ENCODE measurements around the gene NOTCH4. TPM values are rescaled to one million over a fixed set of nuclear protein-coding genes. Genes with fewer than 3 reads are reported as not detected.

The NOTCH4 gene
- total and polyA plus RNA-seq, 2 of the 4 experiments (the other 2 are of a cell fraction) = 0.96 to 1.3 TPM

- POLR2A ChIA-PET (ENCODE audit: unreplicated experiment) = interaction anchor here (0.6 to 1.4 kb wide), 5 partner anchors 9 to 495 kb away, joined by 3 to 5 read pairs (median 3); no protein-coding TSS in a partner anchor
- Histone ChIP-seq H2AK5ac (ENCODE audit: low read depth, low read length) (peak overlapping the region; percentile 94), H3K9ac (ENCODE audit: low read depth, low read length) (peak overlapping the region; percentile 70), H4K5ac (ENCODE audit: low read depth, low read length) (peak overlapping the region; percentile 77), H3K4me1 (ENCODE audit: control insufficient read depth, insufficient read depth, low read length) (peaks cover 5% of the 10 kb centered on the region), H3K18ac (ENCODE audit: low read depth, low read length) (peak overlapping the region; percentile 70), H2AK9ac (replicated peaks; ENCODE audit: low read depth, low read length, poor library complexity) (peak overlapping the region; percentile 87), H3K36me3 (ENCODE audit: control insufficient read depth, insufficient read depth, low read length) (peaks cover 4% of the 10 kb centered on the region; the same call in 1 of the 2 replicates), H3K4ac (ENCODE audit: low read depth, low read length) (peak overlapping the region; percentile 92), H3K9me3 (ENCODE audit: control insufficient read depth, insufficient read depth, low read length) (no peaks in the 10 kb centered on the region), H3K79me1 (ENCODE audit: low read depth in 1 of 2, low read length in 2 of 2) (peaks cover 35 to 57% of the 10 kb centered on the region in 2 experiments), H4K8ac (ENCODE audit: low read depth in 2 of 2, low read length in 2 of 2) (peak overlapping the region; percentile 55 to 89), H2BK5ac (ENCODE audit: low read depth, low read length, poor library complexity, severe bottlenecking) (peak overlapping the region; percentile 90), H3K23ac (ENCODE audit: low read depth, low read length) (peak overlapping the region; percentile 88), H3K27me3 (ENCODE audit: control insufficient read depth, insufficient read depth, low read length) (no peaks in the 10 kb centered on the region), H3K14ac (replicated peaks; ENCODE audit: low read depth, low read length) (peak overlapping the region; percentile 82), H3K4me3 (ENCODE audit: insufficient read depth, low read depth, low read length) (peak overlapping the region; percentile 45), H2AFZ (replicated peaks; ENCODE audit: low read length, poor library complexity) (peak overlapping the region; percentile 84), H4K91ac (ENCODE audit: insufficient read depth, low read depth, low read length) (peak overlapping the region; percentile 82), H2BK20ac (ENCODE audit: low read depth, low read length) (peak overlapping the region; percentile 9; the same call in 1 of the 2 replicates), H3K4me2 (ENCODE audit: low read depth, low read length) (peak overlapping the region; percentile 80), H2BK15ac (ENCODE audit: low read depth, low read length) (peak overlapping the region; percentile 35; the same call in 2 of the 3 replicates), H3K56ac (ENCODE audit: extremely low read depth, insufficient read depth, low read length) (peak overlapping the region; percentile 91), H3K27ac (ENCODE audit: insufficient read depth, low read length) (peak overlapping the region; percentile 74), H2BK120ac (ENCODE audit: low read depth, low read length) (peak overlapping the region; percentile 65), H3K9me1 (ENCODE audit: insufficient read depth, low read length) (peaks cover 30% of the 10 kb centered on the region), H4K20me1 (ENCODE audit: insufficient read depth, low read length) (peaks cover 3% of the 10 kb centered on the region; the same call in 1 of the 2 replicates)
- DNase-seq (peak; percentile 75), ATAC-seq (ENCODE audit: low read depth) (peak; percentile 0; the same call in 1 of the 2 replicates)
- in situ Hi-C loops (cut with MboI; ENCODE audit: low sequenced_read_pairs) = loop anchor here (10.0 to 25.0 kb wide), 2 partner anchors 202 to 786 kb away; partner anchors contain the start of genes BRD2, DXO and HLA-DMA
- intact Hi-C loops (cut with micrococcal nuclease) = loop anchor here (1.0 to 5.0 kb wide), 3 partner anchors 24 to 59 kb away; no protein-coding TSS in a partner anchor
- 8% methylated on average over 2 of the region's 5 CpGs; no CpG with 5 or more reads in 1 of the 2 experiments for WGBS, 2 experiments (ENCODE audit: extremely low coverage in 2 of 2, insufficient read length in 1 of 2)
- CTCF ChIA-PET = no interaction called here
- dilution Hi-C loops (cut with HindIII; ENCODE audit: low sequenced_read_pairs, unreplicated experiment) = no loop called here
- TF ChIP-seq MXI1 (IDR thresholded peaks at IDR 0.05; ENCODE audit: borderline replicate concordance, low read depth, low read length) (no peak), POLR2A (IDR thresholded peaks at IDR 0.05; ENCODE audit: low read depth, low read length) (no peak; the same call in 1 of the 2 replicates), FOS (IDR thresholded peaks at IDR 0.05; ENCODE audit: low read depth, low read length) (no peak), BHLHE40 (IDR thresholded peaks at IDR 0.05; ENCODE audit: low read depth, low read length) (no peak), USF2 (IDR thresholded peaks at IDR 0.05; ENCODE audit: low read depth, low read length) (peak; percentile 46), ELK1 (IDR thresholded peaks at IDR 0.05; ENCODE audit: borderline replicate concordance, low read depth, low read length) (no peak), CTCF (conservative IDR thresholded peaks at IDR 0.05; ENCODE audit: low read depth, low read length) (no peak), MAFK (IDR thresholded peaks at IDR 0.05; ENCODE audit: low read depth, low read length) (no peak), RCOR1 (IDR thresholded peaks at IDR 0.05; ENCODE audit: insufficient replicate concordance, low read length) (no peak), RAD21 (IDR thresholded peaks at IDR 0.05; ENCODE audit: low read length) (no peak), CHD1 (IDR thresholded peaks at IDR 0.05; ENCODE audit: low read depth, low read length) (no peak), CEBPB (IDR thresholded peaks at IDR 0.05; ENCODE audit: low read depth, low read length) (peak; percentile 82), NFE2L2 (IDR thresholded peaks at IDR 0.05; ENCODE audit: low read depth, low read length) (no peak), MAZ (IDR thresholded peaks at IDR 0.05; ENCODE audit: borderline replicate concordance, low read depth, low read length) (no peak)
- BruUV-seq (replicated peaks) = TSS peak; percentile 95
Observed at GRCh38 chr6:32176476-32177182, 47.2 kb downstream of the NOTCH4 start.
